SK-MEL-5 (cell line): Measurements from ENCODE around the gene PCBD2. TPM values are rescaled to one million over a fixed set of nuclear protein-coding genes. Genes with fewer than 3 reads are reported as not detected.

Experiments used
- DNase-seq: peaks from one replicate; pipeline ENCODE4 v3.0.0-alpha.2; 2016; ENCODE audit warnings: low read depth, low spot score
- in situ Hi-C: cut with HindIII; loops from 2 replicates; pipeline ENCODE4 v1.10.0; 2016; ENCODE audit warnings: low sequenced_read_pairs, high pct_unique_total_duplicates, low pct_unique_long_range_greater_than_20kb
- total RNA-seq: library from RNA; depleted of rRNA; stranded (reverse); fragments of >200 nt; shearing (Covaris generic); gene quantifications from 2 replicates; pipeline ENCODE4 v1.2.3, GENCODE V29; 2014

PCBD2 gene
- total RNA-seq, 1 experiment from 2014 or later, result 6.7 TPM

DNA sequence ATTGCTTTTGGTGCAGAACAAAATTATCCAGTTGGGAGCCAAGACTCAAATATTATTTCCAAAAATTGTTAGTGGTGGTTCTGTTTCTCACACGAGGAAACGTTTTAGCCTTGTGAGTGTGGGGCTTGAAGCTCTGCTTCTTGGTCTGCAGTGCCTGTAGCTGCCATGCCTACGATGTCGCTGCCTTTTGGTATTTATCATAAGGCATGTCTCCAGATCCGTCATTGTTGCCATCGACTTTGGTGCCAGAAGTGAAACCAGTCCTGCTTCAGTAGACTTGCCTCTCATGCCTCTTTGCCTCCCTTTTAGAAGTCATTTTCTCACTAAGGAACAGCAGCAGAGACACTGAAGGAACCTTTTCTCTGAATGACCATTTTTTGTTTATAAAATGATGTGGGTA lies 33.1 kb downstream of the PCBD2 start:
- in situ Hi-C loops, result no loop called here
- DNase-seq, result no peak

DNA sequence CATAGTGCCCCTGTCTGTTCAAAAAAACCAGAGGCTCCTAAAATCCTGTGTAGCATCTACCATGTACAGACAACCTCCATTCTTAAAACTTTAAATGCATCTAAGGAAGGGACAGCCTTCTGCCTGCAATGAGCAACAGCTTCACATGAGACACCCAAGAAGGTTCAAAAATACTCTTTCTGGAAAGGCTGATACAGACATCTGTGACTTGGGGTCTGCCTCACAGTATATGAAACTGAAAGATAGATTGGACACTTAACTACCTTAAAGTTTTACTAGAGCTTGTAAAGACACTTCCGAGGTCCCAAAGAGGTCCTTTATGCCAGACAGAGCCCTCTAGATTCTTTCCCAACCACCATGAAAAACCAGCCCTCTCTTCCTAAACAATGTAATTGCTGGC lies 34.6 kb downstream of the PCBD2 start:
- DNase-seq, result no peak
- in situ Hi-C loops, result no loop called here

DNA sequence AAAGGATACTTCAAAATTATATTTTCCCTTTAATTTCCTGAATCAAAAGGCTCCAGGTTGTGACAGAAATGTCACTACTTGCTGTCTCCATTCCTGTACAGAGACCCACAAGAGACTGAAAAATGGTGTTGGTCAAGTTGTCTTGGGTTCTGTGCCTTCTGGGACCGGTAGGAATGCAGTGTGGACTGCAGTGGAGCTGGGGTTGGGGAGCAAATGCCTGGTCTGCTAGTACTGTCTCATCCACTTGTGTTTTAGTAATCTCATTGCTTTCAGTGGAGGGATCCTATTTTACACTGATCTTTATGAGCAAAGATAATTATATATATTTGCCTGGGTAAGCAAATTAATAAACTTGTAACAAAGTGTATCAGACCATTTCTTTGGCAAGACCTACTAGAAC lies 38.6 kb downstream of the PCBD2 start:
- no peak for DNase-seq
- in situ Hi-C loops, result no loop called here

DNA sequence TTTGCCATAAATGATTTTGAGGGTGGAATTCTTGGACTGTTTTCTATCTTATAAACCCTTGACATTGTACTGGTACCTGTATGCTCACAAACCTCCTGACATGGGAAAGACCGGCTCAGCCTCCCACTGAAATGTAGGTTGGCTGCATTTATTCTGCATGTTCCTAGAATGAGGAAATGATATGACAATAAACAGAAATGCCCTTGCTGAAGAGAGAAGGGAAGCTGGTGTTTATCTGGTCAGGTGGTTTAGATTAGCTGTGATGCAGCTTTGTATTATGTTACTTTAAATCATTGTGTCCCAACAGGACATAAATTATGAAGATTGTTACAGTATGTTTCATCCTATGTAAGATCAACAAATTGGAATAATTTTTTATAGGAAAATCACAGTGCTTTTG lies 39.7 kb downstream of the PCBD2 start:
- no peak for DNase-seq
- in situ Hi-C loops, result no loop called here

DNA sequence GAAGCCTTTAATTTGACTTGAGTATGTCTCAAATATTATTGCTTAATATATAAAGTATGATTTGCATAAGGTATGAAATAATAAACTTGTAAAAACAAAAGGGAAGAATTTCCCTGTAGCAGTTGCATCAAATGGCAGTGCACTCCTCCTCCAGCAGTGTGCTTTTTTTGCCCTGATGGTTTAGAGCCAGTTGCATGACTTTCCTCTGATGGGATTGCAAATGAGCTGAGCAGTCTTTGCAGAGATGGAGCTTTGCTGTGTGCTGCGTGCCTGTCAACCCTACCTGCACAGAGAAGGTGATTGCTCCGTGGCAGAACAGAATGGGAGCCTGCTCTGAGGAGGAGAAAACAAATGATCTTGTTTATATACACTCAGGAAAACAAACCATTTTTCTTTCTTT lies 40.1 kb downstream of the PCBD2 start:
- no peak for DNase-seq
- in situ Hi-C loops, result no loop called here

DNA sequence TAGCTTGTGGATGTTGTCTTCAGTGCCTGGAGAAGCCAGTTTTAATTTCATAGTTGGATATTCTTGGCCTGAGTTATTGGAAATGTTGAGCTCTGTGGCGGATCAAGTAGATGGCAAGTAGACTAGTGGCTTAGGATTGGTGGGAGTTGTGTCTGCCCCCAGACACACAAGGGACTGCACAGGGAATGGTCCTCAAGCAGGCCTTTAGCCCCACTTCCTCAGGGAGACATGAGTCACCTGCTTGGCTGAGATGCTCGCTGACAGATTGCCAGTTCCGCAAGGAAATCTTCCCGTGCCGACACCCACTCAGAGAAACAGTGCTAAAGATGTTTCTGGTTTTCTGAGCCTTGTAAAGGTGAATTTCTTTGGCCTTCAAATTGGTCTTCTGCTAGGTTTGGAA lies 44.0 kb downstream of the PCBD2 start:
- no peak for DNase-seq
- in situ Hi-C loops, result no loop called here

DNA sequence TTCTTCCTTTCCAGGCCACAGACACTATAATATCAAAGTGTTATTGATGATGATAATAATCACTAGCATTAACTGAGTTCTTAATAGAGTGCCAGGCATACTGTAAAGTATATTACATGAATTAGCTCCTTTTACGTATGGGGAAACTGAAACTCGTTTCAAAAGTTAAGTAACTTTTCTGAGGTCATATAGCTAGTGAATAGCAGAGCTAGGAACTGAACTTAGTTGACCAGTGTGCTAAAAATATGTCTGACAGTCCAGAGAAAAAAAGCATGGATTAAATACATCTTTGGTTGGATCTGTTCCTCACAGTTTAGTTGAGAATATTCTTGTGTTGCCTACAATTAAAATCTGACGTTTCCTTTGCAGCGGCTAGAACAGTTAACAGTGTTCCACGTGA lies 44.4 kb downstream of the PCBD2 start:
- in situ Hi-C loops, result no loop called here

DNA sequence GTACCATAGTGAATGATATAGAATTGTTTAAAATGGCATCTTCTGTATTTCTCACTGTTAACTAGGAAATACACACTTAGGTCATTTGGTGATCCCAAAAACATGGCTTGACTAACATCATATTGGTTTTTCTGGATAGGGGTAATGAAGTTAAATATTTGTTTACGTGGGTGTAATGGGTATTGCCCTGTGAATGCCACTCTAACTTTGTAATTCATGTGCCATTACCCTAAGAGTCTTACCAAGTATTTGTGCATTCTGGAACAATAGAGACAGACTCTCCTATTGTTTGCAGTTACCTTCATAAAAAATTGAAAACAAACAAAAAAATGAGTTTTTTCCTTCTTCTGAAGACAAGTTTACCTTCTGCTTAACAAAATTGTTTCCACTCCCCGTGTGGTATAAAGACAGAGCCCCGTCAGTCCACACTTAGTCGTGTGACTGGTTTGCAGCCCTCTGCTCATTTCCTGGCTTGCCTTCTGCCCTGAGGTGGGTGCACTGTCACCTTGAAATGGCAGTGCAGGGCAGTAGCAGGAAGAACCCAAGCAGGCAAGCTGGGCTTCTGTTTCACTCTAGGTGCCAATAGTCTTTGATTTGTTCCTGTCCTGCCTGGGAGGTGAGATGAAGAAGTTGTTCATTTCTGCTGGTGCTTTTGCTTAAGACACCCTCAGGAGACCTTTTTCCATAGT lies 53.1 kb downstream of the PCBD2 start:
- DNase-seq, result no peak
- in situ Hi-C loops, result no loop called here

More for the DNA sequence above, 44.4 kb downstream of the PCBD2 start:
- DNase-seq, result no peak

DNA sequence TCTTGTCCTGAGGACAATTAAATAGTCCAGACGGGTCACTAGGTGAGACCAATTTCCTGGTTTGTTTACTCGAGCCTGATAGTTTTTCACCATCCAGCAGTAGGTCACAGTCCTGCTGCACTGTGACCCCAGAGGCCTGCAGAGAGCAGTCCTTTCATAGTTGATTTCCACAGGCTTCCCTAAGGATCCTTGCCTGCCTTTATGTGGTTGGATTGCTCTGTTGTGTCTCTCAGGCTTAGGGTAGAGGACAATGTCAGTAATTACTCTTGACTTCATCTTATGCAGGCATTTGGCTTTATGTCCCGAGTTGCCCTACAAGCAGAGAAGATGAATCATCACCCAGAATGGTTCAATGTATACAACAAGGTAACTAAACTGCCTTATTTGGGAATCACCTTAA lies 53.8 kb downstream of the PCBD2 start:
- in situ Hi-C loops, result no loop called here

DNA sequence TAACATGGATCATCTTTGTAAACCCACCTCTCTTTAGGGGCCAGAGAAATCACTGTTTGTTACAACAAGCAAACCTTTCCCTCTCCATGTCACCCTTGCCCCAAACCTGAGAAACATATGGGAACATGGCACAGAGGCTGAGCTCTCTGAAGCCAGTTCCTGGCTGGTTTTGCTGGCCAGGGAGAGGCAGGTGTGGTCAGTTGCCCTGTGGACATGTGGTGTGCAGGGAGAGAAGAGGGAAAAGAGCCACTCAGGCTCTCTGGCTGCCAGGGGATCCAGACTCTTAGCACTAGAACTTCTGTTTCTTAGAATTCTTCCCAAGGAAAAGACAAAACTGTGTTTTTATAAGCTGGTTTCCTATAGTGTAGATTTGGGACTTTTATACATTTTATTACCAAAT lies 58.2 kb downstream of the PCBD2 start:
- in situ Hi-C loops, result no loop called here
- DNase-seq, result no peak

More for the DNA sequence above, 53.8 kb downstream of the PCBD2 start:
- DNase-seq, result no peak

DNA sequence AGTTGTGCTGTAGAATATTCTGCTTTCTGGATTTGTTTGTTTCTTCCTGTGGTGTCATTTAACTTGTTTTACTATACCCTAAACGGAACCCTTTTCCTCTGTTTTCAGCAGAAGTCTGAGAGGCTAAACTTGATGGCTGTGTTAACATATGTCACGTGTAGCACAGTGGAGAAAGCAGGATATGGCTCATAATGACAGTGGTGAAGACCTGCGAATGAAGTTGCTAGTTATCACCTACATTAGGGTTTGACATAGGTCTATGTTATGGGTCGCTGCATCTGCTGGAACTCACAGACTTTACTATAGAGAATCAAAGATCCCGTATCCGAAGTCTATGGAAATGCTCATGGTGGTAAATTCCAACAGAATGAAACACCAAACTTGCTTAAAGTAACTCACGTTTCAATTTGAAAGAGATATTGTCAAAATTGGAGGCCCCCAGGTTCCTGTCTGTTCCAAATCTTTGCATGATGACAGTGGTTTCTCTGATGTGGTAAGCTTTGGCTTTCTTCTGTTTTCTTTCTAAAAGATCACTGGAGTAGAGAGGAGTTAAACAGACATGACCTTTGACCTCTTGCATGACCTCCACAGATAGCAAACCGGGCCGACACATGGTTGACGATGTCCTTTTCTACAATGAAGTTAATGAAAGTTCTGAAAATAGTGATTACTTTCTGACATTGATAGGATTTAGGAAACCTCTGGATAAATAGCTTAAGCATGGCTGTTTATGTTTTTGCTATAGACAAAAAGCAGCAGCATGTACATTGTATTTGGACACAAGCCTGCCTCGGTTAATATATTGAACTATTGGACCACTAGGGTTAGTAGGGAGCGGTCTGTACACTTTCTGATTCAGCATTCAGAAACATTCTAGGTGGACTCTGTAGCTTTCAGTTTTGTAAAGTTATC lies 59.7 kb downstream of the PCBD2 start:
- DNase-seq, result no peak
- in situ Hi-C loops, result no loop called here

DNA sequence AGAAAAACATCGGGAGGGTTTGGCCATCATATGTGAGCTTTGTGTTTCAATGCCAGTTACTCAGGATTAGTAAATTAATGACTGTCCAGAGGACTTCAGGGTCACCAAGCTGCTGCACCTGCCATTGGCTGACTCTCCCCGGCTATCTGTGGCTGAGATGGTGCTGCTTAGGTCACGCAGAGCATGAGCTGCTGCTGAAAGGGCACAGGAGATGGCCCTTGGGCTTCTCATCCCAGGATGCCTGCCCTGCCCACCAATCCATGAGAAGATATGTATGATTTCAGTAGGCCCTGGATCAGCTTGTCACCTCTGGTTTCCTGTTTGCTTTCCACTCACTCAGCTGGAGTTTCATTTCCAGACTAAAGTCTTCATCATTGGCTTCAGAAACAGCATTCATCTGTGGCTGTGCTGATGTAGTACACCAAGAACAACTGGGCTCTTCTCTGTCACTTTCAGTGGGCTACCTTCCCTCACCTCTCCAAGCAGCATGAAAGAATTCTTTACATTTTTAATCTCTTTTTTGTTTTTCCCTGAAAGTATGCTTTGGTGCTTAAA lies 60.4 kb downstream of the PCBD2 start:
- DNase-seq, result no peak
- in situ Hi-C loops, result no loop called here

DNA sequence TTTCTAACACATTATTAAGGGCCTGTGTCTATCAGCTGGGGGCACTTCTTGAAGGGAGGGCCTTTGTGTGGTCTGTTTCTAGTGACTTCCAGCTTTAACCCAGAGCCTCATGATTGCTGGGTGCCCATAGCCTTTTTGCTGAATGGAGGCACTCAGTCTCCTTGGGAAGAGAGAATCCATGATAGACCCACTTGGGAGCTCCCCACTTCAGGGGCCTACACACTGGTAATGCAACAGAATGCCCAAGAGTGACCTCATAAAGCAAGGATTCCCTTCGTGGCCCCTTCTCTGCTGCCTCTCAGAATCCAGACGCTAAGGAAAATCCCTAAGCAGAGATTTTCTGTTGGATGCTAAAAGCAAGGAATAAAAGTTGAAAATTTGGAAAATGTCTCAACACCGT lies 62.7 kb downstream of the PCBD2 start, which contains the start of gene CATSPER3:
CATSPER3 (plus strand) TSS at position 301 of the 400 bp plus-strand sequence; CDS start at position 386, 85 bp downstream.
- no peak for DNase-seq
- in situ Hi-C loops, result no loop called here

DNA sequence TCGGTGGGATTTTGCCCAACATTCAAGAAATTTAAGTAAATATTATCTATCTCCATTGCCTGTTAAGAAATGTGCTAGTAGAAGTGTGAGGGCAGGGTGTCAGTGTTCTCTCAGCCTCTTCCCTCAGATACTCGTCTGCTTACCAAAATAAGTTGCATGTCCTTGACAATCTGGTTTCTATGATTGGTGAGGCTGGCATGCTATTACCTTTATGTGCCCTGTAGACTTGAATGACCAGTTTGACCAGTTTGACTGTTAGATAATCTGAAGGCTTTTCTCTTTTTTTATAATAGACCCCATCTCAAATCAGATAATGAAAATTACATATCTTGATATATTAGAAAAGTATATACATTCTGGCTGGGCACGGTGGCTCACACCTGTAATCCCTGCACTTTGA lies 63.1 kb downstream of the PCBD2 start:
- in situ Hi-C loops, result no loop called here
- no peak for DNase-seq

DNA sequence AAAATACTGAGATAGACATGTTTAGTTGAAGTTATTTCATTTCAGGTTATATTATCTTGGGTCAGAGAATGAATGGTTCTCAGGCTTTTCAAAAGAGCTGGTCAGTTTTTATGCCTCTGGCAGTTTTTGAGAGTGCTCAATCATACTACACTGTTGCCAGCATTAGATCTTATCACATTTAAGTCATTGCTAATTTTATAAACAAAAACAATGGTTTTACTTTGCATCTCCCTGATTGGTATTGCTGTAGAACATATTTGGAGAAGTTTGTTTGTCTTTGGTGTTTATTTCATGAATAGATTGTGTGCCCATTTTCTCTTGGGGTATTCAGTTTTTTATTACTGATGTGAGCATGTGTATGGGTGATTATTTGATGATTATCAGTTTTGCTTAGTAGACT lies 64.2 kb downstream of the PCBD2 start:
- in situ Hi-C loops, result no loop called here
- no peak for DNase-seq

DNA sequence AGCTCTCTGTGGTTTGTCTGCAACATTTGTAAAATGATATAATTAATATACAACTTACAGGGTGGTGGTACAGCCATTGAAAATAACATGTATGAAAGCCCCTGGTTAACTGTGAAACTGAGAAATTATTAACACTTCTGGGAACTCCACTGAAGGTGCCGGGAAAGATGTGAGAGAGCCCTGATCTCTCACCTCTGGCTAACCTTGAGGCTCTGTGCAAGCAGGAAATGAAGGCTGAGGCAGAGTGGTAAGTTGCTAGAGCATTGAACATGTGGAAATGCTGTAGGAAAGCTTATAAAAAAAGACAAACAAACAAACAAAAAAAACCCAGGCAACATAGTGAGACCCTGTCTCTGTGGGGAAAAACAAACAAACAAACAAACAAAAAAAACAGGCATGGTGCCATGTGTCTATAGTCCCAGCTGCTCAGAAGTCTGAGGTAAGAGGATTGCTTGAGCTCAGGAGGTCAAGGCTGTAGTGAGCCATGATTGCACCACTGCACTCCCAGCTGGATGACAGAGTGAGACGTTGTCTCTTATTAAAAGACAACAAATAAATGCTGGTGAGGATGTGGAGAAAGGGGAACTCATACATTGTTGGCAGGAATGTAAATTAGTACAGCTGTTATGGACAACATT lies 70.3 kb downstream of the PCBD2 start:
- in situ Hi-C loops, result no loop called here
- no peak for DNase-seq

DNA sequence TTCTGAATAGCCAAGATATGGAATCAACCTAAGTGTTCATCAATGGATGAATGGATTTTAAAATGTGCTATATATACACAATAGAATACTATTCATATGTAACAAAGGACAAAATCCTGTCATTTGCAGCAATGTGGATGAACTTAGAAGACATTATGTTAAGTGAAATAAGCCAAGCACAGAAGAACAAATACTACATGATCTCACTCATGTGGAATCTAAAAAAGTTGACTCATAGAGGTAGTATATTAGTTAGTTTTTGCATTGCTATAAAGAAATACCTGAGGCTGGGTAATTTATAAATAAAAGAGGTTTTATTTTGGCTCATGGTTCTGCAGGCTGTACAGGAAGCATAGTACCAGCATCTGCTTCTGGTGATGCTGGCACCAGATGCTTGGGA lies 70.9 kb downstream of the PCBD2 start:
- in situ Hi-C loops, result no loop called here
- no peak for DNase-seq

DNA sequence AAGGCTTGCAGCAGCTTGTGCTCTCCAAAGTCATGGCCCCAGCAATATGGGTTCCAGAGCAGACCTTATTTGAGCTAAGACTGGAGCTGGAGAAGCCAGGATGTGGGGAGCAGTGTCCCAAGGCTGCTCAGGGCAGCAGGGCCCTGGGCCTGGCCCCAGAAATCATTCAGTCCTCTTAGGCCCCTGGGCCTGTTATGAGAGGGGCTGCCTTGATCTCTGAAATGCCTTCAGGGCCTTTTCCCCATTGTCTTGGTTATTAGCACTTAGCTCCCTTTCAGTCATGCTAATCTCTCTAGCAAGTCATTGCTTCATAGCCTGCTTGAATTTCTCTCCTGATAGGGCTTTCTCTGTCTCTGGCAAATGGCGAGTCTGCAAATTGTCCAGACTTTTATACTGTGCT lies 71.9 kb downstream of the PCBD2 start:
- no peak for DNase-seq
- in situ Hi-C loops, result no loop called here
